Raji (cell line): ENCODE measurements around the gene LNX1.

Experiments used
- POLR2A ChIP-seq: IDR thresholded peaks from 2 replicates; pipeline ENCODE4 v1.6.1; 2011; ENCODE audit warnings: low read depth, low read length, control low read depth; ENCODE audit not compliant: insufficient read depth

The LNX1 gene

DNA sequence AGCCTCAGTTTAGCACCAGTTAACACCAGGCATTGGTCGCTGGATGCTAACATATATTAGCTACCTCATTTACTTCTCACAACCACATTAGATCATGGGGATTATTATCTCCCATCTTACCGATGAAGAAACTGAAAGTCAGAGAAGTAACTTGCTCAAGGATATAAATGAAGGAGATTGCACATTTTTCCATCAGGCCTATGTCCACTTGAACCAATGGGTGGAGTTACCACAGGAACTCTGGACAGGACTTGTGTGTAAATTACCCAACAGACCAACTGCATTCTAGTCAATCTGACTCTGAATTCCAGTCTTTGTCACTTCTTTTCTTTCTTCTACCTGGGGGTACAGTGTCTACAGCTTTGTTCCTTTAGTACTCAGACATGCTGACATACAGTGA is 1.8 kb downstream of the LNX1 start:
- TF ChIP-seq POLR2A, result no peak

DNA sequence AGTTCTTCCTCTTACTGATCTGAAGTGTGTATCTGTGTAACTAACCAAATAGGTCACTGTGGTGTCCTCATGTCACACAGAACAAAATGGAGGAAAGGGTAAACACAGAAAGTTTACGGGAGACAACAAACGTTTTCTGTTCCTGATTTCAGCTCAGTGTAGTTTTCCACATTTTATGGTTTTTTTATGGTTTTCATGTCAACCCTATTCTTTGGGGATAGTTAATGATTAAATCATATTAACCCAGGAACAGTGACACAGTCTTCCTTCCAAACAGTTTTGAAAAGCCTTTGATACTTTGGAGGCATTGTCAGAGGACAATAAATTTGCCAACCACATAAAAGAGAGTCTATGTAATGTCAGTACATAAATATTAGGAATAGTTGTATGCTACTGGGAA is 4.2 kb downstream of the LNX1 start:
- TF ChIP-seq POLR2A, result no peak

GRCh38 chr4:53586121-53586816 is 5.0 kb downstream of the LNX1 start:
- no peak for TF ChIP-seq POLR2A

DNA sequence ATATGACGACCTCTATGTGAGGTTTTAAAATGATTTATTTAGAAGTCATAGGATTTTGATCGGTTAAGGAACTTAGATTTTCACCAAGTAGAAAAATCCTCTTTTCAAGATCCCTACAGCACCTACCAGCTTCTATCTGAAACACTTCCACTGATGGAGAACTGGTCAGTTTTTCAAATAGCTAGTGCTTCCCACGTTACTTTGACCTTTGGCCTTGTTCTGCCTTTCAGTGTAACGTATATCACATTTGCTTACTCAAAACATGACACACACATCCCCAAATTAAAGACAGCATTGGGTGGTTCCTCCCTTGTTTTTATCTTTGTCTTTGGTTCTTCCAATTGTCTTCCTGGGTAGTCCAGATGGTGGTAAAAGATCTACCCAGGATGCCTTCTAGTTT is 6.6 kb downstream of the LNX1 start:
- TF ChIP-seq POLR2A, result no peak

- TF ChIP-seq POLR2A, result no peak
These were observed 7.8 kb downstream of the LNX1 start for GRCh38 chr4:53583513-53583912.

- TF ChIP-seq POLR2A, result no peak
These were observed 9.1 kb downstream of the LNX1 start for GRCh38 chr4:53582194-53582593.

DNA sequence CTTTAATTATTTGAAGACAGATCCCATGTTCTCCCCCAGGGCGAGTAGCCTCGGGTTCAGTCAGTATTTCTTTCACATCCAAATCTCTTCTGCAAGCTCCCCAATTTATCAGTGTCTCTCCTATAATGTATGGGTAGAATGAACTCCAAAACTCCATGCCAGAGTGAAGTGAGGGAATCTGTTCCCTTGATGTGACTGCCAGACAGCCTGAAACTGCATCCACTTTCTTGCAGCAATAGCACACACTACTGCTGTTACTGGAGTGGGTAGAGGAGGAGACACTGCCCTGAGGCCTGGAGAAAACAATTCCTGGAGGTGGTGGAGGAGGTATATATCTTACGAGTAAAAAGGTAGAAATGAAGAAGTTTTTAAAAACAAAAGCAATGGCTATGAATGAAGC is 11.0 kb downstream of the LNX1 start:
- TF ChIP-seq POLR2A, result no peak

DNA sequence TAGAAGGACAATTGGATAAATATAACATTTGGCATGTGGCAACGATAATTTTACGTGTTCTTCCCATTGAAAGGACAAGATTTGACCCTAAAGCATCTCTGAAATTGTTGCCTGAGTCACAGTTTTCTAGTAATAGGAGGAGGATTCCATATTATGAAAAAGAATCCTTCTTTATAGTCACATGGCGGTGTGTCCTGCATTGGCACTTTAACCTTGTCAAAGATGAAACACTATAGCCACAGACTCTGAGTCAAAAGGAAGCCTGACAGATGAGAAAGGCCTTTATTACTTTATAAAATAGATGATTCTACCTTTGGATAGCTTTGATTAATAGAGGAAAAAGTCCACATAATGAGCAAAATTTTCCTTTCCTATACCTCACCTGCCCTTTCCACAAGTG is 11.5 kb downstream of the LNX1 start:
- TF ChIP-seq POLR2A, result no peak

GRCh38 chr4:53576676-53577372 is 14.5 kb downstream of the LNX1 start:
- no peak for TF ChIP-seq POLR2A

DNA sequence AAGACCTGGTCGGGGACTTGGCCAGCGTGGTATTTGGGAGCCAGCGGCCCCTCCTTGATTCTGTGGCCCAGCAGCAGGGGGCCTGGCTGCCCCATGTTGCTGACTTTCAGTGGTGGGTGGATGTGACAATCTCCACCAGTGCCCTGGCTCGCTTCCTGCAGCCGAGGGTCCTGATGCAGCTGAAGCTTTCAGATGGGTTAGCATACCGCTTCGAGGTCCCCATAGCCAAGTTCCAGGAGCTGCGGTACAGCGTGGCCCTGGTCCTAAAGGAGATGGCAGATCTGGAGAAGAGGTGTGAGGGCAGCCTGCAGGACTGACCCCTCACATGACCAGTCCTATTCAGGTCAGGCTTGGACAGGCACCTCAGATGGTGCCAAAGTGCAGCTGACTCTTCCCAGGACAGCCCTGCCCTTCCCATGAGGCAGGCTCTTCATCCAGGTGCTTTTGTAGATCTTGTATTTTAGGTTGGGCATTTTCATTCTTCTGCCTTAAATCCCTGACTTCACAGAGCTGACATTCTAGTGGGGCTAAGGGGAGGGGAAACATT is 15.1 kb downstream of the LNX1 start:
- no peak for TF ChIP-seq POLR2A

DNA sequence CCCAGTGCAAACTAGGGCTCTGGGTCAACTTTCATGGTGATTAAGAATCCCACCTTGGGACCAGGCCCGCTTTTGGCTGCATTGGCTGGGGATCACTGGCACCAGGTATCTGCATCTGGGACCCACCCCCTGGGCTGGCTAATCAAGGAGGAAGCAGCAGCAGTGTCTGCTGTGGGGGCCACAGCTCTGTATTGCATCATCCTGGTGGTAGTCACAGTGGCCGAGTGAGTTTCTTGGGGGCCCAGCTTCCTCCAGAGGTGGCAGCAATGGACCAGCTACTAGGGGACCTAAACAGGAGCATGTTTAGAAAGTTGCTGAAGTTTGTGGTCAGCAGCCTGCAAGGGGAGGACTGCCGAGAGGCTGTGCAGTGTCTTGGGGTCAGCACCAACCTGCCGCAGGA is 15.7 kb downstream of the LNX1 start:
- no peak for TF ChIP-seq POLR2A

DNA sequence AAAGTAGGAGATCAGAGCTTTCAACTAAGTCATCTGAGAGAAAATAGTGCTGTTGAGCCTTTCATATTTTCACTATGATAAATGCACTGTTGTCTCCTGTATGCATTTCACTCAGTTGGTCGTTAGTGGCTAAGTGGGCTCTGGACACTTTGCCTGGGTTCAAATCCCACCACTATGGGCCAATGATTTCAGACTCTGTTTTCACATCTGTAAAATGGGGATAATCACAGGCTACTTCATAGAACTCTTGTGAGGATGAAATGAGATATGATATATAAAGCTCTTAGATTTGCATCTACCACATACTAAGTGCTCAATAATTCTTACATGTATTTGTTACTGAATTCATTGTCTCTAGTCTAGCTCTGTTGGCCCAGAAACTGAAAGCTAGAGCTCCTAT is 16.8 kb downstream of the LNX1 start:
- TF ChIP-seq POLR2A, result no peak

DNA sequence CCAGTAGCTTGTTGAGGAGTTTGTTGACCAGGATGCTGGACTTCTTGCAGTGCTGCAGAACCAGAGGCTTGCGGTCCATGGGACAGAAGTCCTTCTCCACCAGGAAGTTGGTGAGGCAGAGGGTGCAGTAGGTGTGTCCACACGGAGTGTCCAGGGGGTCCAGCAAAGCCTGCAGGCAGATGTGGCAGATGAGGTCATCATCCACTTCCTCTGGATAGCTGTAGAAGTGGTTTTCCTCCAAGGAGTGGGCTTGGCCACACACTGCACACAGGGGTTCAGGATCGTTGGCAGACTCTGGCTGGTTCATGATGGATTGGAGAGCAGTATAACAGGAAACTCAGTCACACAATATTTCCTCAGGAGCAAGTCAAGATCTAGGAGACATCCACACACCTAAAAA is 17.6 kb downstream of the LNX1 start:
- TF ChIP-seq POLR2A, result no peak

DNA sequence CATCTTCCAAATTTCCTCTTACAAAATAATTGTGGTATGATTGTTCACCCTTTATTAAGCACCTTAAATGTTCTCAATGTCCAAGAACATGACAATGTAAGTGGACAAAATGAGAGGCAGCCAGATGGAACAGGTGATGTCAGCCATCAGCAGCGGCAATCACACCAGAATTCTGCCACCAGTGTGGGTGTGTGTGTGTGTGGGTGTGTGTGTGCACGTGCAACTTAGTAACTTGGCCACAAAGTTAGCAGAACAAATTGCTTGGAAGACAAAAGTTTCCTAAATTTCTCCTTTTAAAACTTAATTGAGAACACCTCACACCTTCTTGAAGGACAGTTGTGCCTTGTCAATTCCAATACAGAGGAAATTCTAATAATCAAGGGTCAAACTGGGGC is 18.7 kb downstream of the LNX1 start:
- no peak for TF ChIP-seq POLR2A

DNA sequence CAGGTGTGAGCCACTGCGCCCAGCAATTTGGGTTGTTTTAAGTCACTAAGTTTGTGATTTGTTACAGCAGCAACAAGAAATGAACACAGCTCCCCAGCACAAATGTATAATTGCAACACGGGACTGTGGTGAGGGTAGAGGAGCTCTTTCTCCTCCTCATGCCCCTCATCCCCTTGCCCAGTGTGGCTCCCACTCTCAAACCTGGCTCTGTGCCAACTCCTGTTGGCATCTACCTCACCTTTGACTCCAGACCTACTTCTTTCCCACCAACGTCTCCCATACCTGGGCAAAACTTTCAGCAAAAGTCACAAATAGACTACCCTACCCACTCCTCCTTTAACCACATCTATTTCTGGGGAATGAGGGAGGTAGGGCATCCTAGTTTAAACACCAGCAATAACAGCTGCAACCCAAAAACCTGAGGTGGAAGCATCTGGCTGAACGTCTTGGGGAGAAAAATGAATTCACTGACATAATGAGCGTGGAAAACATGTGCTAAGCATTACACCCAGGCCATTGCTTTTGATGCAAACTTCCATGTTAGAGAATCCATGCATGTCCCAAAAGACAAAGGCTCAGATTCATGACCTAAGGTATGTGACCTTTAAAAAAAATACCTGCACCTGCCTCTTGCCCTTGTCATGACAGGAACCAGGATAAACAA is 19.2 kb downstream of the LNX1 start:
- no peak for TF ChIP-seq POLR2A

DNA sequence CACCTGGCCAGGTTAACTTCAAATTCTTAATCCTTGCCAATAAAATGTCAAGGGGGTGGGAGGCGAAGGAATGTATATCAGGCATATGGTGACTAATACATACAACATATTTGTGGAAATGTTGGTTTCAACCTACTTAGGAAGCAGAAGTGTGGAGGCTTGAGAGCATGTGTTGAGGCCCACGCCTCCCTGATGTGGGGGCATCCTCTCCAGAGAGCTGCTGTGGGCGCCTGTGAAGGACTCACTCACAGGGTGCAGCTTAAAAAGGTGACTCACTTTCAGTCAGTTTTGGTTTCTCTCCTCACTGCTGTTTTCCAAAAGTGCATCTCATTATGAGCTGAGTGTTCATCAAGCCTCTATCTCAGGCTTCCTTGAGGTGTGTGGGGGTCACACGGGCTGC is 27.5 kb downstream of the LNX1 start:
- no peak for TF ChIP-seq POLR2A
